Measurements from ENCODE around the gene DNAJC5. TPM values are rescaled to one million over a fixed set of nuclear protein-coding genes. Genes with fewer than 3 reads are reported as not detected.
"Not testable (repeated sequence)": the region's sequence is repeated elsewhere in the genome, so short reads cannot be mapped to it uniquely, and the experiment has no call there.

DNAJC5 gene
- polyA plus RNA-seq, 1 donor (not counting 4 experiments of a cell fraction or from before 2014, with no cell fraction given) = 43.7 TPM

DNA sequence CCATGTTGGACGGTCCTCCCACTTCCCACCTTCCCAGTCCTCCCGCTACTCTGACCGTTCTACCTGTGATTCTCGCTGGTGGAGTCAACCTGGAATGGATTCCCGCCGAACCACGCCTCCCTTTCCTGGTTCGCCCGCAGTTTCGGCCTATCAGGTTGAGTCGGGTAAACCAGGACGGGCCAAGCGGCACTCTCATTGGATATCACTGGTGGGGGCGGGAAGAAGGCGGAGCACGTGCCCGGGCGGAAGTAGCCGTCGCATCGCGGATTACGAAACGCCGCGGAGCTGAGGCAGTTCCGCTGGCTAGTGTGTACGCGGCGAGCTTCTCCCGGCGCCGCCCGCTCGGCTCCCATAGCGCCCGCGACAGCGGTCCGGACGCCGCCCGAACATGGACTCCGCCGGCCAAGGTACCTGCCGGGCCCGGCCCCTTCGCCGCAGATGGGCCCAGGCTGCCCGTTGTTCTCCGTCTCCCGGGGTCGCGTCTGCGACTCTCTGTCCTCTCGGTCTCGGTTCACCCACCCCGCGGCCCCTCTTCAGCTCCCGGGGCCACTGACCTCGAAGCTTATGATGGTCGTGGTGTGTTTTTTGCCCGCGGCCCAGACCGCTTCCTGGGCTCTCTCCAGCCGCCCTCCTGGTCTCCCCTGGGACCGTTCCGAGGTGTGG, 29.8 kb upstream of the DNAJC5 start, which contains the start of gene TPD52L2:
TSS of gene TPD52L2 (plus strand) at position 293 of the 663 bp plus-strand sequence. CDS start at position 389, 96 bp downstream.
- dilution Hi-C loops (cut with MboI; ENCODE audit: extremely low pct_ligation_motif_present, low sequenced_read_pairs) = no loop called here
- DNase-seq (ENCODE audit: low read depth, low spot score) (peak; percentile 97), FAIRE-seq (peak; percentile 9)
- Histone ChIP-seq H4K20me1 (ENCODE audit: control insufficient read depth, extremely low read depth, insufficient read depth, low read length) (peaks cover 3% of the 10 kb centered on the region), H3K27ac (ENCODE audit: control insufficient read depth, insufficient read depth, low read length) (peak within 1 kb of the TSS; percentile 97), H3K4me2 (ENCODE audit: control insufficient read depth, extremely low read depth, insufficient read depth, low read depth, low read length) (peak within 1 kb of the TSS; percentile 87), H3K4me3 (ENCODE audit: control insufficient read depth in 2 of 3, extremely low read depth in 1 of 3, insufficient read depth in 2 of 3, low read depth in 1 of 3, low read length in 3 of 3) (peak within 1 kb of the TSS; percentile 90 to 95 (median 92)), H3K9ac (ENCODE audit: control insufficient read depth, extremely low read depth, insufficient read depth, low read length) (peak within 1 kb of the TSS; percentile 99), H3K4me1 (ENCODE audit: control insufficient read depth, extremely low read depth, insufficient read depth, low read length) (peaks cover 13% of the 10 kb centered on the region), H3K36me3 (ENCODE audit: control insufficient read depth in 2 of 2, extremely low read depth in 1 of 2, insufficient read depth in 2 of 2, low read length in 2 of 2) (peaks cover 22 to 36% of the 10 kb centered on the region in 2 experiments), H3K9me3 (ENCODE audit: control insufficient read depth, low read depth, low read length) (no peaks in the 10 kb centered on the region), H3K27me3 (ENCODE audit: control insufficient read depth, extremely low read depth, insufficient read depth, low read length) (no peaks in the 10 kb centered on the region), H2AFZ (ENCODE audit: control insufficient read depth, low read length) (peak within 1 kb of the TSS; percentile 47), H3K79me2 (ENCODE audit: control insufficient read depth, insufficient read depth, low read length) (peaks cover 65% of the 10 kb centered on the region), H3K9me1 (ENCODE audit: control insufficient read depth, extremely low read depth, insufficient read depth, low read length) (no peaks in the 10 kb centered on the region)
- TF ChIP-seq EZH2 (IDR thresholded peaks at IDR 0.05; ENCODE audit: low read length) (no peak), CTCF (optimal IDR thresholded peaks at IDR 0.05 in 1 of 3, IDR thresholded peaks at IDR 0.05 in 1 of 3, conservative IDR thresholded peaks at IDR 0.05 in 1 of 3; ENCODE audit: extremely low read depth in 1 of 3, insufficient read depth in 2 of 3, low read length in 3 of 3) (no peak)

- DNase-seq (ENCODE audit: low read depth, low spot score); H3K9me1 ChIP-seq (ENCODE audit: control insufficient read depth, extremely low read depth, insufficient read depth, low read length); FAIRE-seq; H3K27ac ChIP-seq (ENCODE audit: control insufficient read depth, insufficient read depth, low read length); H3K9me3 ChIP-seq (ENCODE audit: control insufficient read depth, low read depth, low read length); dilution Hi-C loops (cut with MboI; ENCODE audit: extremely low pct_ligation_motif_present, low sequenced_read_pairs); H3K27me3 ChIP-seq (ENCODE audit: control insufficient read depth, extremely low read depth, insufficient read depth, low read length); H3K4me2 ChIP-seq (ENCODE audit: control insufficient read depth, extremely low read depth, insufficient read depth, low read depth, low read length); H3K4me3 ChIP-seq (ENCODE audit: control insufficient read depth in 2 of 3, extremely low read depth in 1 of 3, insufficient read depth in 2 of 3, low read depth in 1 of 3, low read length in 3 of 3); H3K9ac ChIP-seq (ENCODE audit: control insufficient read depth, extremely low read depth, insufficient read depth, low read length); H2AFZ ChIP-seq (ENCODE audit: control insufficient read depth, low read length); H4K20me1 ChIP-seq (ENCODE audit: control insufficient read depth, extremely low read depth, insufficient read depth, low read length): not testable (repeated sequence)
- Histone ChIP-seq H3K36me3 (ENCODE audit: control insufficient read depth in 2 of 2, extremely low read depth in 1 of 2, insufficient read depth in 2 of 2, low read length in 2 of 2) (peaks cover 20 to 35% of the 10 kb centered on the region in 2 experiments), H3K79me2 (ENCODE audit: control insufficient read depth, insufficient read depth, low read length) (peaks cover 70% of the 10 kb centered on the region), H3K4me1 (ENCODE audit: control insufficient read depth, extremely low read depth, insufficient read depth, low read length) (peaks cover 13% of the 10 kb centered on the region)
These were observed 27.9 kb upstream of the DNAJC5 start for GRCh38 chr20:63867042-63867441.
